Measurements from ENCODE around the gene HNRNPA1.
"Not testable (repeated sequence)": the region's sequence is repeated elsewhere in the genome, so short reads cannot be mapped to it uniquely, and the experiment has no call there.

Gene HNRNPA1

DNA sequence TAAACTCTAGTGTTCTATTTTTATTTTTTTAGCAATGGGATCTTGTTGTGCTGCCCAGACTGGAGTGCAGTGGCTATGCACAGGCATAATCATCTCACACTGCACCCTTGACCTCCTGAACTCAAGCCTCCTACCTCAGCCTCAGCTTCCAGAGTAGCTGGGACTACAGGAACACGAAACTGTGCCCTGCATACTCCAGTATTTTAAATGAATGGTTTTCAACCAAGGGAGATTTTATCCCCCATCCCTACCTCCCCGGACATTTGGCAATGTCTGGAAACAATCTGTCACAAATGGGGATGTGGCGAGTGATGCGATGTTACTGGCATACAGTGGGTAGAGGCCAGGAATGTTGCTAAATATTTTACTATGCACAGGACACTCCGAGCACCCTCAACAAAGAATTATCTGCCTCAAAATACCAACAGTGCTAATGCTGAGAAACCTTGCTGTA, 2.7 kb upstream of the HNRNPA1 start:
- no peak for DNase-seq

- DNase-seq: no peak
These were observed 1.3 kb upstream of the HNRNPA1 start for GRCh38 chr12:54279227-54279631.

DNA sequence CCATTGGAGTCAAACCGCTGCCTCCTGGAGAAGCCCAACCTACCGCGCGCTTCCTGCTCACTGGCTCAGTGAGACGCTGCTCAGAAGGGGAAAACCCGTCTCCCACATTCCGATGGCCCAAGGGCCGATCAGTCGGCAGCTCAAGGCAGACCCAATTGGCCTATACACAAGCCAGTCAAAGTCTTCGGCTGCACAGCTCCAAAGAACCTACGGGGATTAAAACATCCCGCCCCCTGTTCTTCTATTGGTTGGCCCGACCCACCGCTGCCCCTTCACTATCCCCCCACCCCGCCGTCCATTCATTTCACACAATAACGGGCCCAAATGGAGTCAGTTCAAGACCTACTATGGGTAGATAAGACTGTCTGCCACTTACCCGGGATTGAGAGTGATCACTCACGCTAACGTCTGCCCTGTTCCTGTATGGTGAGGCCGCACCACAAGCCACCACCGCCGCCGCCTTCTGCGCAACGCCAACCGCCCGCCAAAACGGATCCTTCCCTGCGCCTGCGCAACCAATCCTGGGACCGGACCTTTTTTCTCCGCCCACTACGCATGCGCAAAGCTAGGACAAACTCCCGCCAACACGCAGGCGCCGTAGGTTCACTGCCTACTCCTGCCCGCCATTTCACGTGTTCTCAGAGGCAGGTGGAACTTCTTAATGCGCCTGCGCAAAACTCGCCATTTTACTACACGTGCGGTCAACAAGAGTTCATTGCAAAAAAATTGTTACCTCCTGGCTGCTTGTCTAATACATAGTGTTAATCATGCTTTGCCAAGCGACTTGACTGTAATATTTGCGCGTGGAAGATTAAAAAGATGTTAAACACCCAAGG, 676 bp upstream of the HNRNPA1 start, which contains the start of gene CBX5:
Gene CBX5, minus strand, starts transcription at position 491 of the 836 bp plus-strand sequence. CDS start 22,472 bp downstream, outside the sequence.
- DNase-seq: peak; percentile 100

GRCh38 chr12:54281261-54281638, 724 bp downstream of the HNRNPA1 start:
- DNase-seq: not testable (repeated sequence)

GRCh38 chr12:54281694-54282093, 1.2 kb downstream of the HNRNPA1 start:
- DNase-seq: not testable (repeated sequence)

DNA sequence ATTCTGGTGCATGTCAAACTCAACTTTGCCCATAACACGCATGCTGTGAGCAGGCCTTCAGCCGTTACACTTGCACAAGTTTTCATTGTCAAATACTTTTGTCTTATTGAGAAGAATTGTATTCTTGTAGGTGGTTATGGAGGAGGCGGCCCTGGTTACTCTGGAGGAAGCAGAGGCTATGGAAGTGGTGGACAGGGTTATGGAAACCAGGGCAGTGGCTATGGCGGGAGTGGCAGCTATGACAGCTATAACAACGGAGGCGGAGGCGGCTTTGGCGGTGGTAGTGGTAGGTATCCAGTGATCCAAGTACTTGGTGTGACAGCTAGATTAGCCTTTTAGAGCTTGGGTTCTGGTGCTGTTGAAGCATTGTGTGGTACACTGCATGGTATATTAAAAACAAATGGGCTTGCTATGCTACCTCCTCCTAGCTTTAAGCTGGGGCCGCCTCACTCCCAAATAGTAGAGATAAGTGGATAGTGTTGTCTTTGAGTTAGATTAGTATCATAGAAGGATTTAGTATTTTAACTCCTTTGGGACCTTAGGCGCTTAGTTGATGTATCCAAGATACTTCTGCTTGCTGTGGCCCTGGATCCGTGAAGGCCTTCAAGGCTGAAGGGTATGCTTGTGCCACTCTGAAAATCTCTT, 2.5 kb downstream of the HNRNPA1 start:
- DNase-seq: no peak

DNA sequence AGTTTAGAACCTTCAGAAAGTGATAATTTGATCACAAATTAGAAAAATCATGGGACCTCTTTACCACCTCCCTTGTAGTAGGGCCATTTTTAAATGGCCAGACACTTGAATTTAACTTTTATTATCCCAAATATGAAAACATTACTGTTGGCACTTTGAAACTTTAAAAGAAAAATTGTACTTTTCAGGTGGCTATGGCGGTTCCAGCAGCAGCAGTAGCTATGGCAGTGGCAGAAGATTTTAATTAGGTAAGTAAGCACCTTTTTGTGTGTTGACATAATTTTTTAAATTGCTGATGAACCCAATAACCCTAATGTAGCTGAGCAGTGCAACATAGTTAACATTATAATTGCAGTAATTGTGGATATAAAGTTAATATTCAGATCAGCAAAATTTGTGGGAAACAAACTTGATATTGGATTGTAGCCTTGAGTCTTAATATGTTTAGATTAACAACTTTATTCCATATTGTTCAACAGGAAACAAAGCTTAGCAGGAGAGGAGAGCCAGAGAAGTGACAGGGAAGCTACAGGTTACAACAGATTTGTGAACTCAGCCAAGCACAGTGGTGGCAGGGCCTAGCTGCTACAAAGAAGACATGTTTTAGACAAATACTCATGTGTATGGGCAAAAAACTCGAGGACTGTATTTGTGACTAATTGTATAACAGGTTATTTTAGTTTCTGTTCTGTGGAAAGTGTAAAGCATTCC, 3.7 kb downstream of the HNRNPA1 start:
- not testable (repeated sequence) for DNase-seq

DNA sequence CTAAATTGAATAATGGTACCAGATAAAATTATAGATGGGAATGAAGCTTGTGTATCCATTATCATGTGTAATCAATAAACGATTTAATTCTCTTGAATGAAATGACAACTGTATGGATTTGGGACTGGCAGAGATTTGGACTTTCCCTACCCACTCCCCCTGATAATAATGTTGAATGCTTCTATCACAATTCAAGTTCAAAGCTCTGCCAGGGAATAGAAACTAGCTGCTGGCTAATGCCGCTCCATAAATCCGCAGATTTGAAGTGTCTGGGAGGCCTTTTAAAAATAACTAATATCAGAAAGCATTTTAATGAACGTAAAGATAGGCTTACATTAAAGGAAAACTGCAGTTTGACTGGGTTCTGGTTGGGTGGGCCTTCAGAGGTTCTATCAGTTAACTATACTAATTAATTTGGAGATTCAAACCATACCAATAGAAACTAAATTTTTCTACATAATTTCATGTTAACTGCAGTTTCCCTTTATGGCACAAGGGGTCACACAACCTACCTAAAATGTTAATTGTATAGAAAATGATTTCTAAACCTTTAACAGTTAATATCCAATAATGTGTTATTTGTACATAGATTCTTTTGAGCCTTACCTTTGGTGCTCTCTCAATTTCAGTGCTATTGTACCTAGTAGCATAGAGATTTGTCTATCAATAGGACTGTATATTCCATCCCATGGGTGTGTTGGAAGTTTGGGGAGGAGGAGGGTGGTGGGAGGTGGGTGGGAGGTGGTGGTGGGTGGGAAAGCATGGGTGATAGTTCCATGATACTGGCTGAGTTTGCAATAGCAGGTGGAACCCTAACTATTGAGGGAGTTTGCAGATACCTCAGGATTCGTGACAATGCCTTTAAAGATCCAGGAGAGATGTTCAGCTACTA, 4.9 kb downstream of the HNRNPA1 start:
- no peak for DNase-seq

GRCh38 chr12:54286042-54287030, 5.8 kb downstream of the HNRNPA1 start:
- DNase-seq: no peak

GRCh38 chr12:54287261-54288157, 7.0 kb downstream of the HNRNPA1 start:
- DNase-seq: no peak

DNA sequence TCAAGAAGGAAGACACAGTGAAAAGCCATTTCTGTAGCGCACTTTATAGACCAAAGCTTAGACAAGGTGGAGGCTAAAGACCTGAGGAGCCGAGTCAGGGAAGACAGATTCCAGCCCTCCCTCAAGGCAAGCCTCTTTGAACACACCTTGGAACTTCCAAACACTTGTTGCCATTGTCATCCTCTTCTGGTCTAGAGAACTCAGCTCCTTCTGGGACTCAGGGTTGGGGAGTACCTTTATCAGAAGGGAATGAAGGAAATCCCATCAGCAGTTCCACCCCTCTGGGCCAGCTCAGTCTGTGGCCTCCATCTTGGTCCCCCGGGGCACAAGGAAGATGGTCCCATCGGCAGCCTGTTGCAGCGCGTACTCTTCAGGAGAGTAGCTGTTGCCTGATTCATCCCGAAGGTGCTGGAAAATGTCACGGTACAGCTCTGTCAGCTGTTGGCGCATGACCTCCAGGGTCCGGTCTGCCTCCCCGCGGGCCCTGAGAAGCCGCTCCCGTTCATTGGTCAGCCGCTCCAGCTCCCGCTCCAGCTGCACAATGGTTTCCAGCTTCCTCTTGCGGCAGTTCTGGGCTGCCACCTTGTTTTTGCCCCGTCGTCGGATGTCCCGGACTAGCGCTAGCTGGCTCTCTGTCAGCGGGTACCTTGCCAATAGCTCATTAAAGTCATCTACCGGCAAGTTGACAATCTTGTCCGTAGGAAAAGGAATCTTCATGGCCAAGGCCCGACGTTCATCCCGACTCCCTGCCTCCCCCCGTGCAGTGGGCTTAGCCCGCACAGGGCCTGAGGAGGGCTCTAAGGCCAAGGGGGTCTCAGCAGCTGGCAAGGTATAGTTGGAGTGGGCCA, 11.8 kb downstream of the HNRNPA1 start:
- DNase-seq: no peak

GRCh38 chr12:54292931-54293241, 12.4 kb downstream of the HNRNPA1 start:
- no peak for DNase-seq

DNA sequence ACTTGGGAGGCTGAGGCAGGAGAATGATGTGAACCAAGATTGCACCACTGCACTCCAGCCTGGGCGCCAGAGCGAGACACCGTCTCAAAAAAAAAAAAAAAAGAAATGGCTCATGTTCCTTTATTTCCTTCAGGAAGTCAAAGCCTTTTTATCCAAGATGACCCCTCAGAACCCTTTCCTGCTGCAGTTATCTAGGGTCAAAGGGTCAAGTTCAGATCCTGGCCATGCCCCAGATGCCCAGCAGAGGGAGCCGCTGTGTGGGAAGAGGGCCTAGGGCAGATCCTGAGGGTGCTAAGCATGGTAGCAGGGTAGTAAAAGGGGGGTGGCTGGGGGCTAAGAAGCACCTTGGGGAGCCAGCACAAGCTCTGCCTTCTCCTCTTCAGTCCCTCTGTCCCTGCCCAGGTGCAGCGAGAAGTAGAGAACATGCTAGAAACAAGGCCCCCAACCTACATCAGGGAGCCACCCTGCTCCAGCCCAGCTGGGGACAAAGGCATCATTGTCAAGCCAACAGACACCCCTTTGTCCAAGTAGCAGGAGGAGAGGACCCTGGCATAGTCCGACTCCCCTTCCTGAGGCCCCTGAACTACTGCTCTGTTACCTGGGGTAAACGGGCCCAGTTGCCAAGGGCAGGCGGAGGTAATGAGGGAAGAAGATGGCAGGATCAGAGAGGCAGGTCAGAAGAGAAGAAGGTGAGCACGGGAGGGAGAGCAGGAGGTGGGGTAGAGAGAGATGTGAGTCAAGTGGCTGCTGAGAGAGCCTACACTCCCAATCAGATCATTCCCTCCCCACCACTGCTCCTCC, 13.8 kb downstream of the HNRNPA1 start:
- DNase-seq: peak; percentile 63 to 67

- no peak for DNase-seq
These were observed 14.5 kb downstream of the HNRNPA1 start for GRCh38 chr12:54294953-54295566.

DNA sequence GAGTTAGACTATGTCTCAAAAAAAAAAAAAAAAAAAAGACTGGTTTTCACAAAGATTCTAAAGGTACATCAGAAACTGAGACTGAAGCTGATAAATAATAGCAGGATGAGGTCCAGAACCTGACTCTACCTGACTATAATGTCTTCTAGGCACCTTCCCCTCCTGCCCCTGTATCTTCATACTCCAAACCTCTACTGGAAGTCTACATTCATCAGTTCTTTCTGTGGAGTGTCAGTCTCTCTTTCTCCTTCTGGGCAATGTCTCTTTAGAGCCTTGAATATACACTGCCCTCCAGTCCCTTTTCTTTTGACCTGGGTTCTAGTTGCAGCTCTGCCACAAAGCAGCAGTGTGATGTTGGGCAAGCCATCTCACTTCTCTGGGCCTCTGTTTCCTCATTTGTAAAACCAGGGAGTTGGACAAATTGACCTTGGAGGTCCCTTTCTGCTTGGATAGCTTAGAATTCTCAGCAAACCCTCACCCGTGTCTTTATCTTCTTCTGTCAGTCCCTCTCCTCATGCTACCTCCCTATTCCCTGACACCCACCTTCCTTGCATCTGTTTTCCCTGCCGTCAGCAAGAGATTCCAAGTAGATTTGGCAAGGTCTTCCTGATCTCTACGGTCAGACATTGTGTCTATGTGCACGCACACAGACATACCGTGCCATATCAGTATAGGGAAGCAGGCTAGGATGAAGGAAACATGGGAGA, 16.0 kb downstream of the HNRNPA1 start:
- no peak for DNase-seq

DNA sequence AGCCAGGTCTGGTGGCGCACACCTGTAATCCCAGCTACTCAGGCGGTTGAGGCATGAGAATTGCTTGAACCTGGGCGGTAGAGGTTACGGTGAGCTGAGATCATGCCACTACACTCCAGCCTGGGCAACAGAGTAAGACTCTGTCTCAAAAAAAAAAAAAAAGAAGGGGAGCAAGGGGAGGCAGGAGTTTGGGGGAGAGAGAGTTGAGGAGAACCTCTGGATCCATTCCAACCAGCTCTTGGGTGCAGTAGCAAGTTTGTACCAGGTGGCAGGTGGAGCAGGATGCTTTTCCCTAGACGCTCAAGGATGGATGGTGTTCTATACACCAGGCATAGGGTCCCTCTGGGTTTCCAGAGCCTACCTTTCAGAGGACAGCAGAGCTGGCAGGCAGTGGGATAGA, 18.4 kb downstream of the HNRNPA1 start:
- no peak for DNase-seq

- no peak for DNase-seq
These were observed 19.1 kb downstream of the HNRNPA1 start for GRCh38 chr12:54299515-54300224.

Data from CD4-positive, alpha-beta T cell treated with Interferon alpha-2 for 1 hour (primary cell).